Keratinocyte (primary cell): ENCODE data around the gene SND1. TPM values are rescaled to one million over a fixed set of nuclear protein-coding genes. Genes with fewer than 3 reads are reported as not detected.

ENCODE experiments used
- DNase-seq: peaks from one replicate; pipeline ENCODE4 v3.0.0-alpha.2; 2011; ENCODE audit warnings: low read depth, missing footprints, low spot score
- FAIRE-seq: peaks from 2 replicates; lab custom pipeline; 2011; peaks lifted over from hg19 to GRCh38; lab: Jason Lieb, UNC
- H2AFZ ChIP-seq: 2 replicates; pipeline ENCODE4 v1.6.0; 2012; ENCODE audit warnings: low read length, control low read depth, inconsistent platforms; ENCODE audit not compliant: control insufficient read depth
- H3K27ac ChIP-seq: 2 replicates; pipeline ENCODE4 v1.5.1; 2011; ENCODE audit warnings: low read length; ENCODE audit not compliant: control insufficient read depth, insufficient read depth
- H3K27me3 ChIP-seq: 3 replicates; pipeline ENCODE4 v1.6.0; 2011; ENCODE audit warnings: low read length; ENCODE audit not compliant: control insufficient read depth, insufficient read depth; ENCODE audit errors: extremely low read depth
- H3K36me3 ChIP-seq, 2 experiments: 2 replicates in 1 of 2; 3 replicates in 1 of 2; pipeline ENCODE4 v1.5.1; 2011; ENCODE audit warnings: low read length in 2 of 2, mild to moderate bottlenecking in 1 of 2; ENCODE audit not compliant: control insufficient read depth in 2 of 2, insufficient read depth in 2 of 2; ENCODE audit errors: extremely low read depth in 1 of 2
- H3K4me1 ChIP-seq: 3 replicates; pipeline ENCODE4 v1.5.1; 2011; ENCODE audit warnings: low read length; ENCODE audit not compliant: control insufficient read depth, insufficient read depth; ENCODE audit errors: extremely low read depth
- H3K4me2 ChIP-seq: 3 replicates; pipeline ENCODE4 v1.6.0; 2011; ENCODE audit warnings: low read depth, low read length; ENCODE audit not compliant: control insufficient read depth, insufficient read depth; ENCODE audit errors: extremely low read depth
- H3K4me3 ChIP-seq, 3 experiments: fragments of 200-600 bp in 1 of 3; sonication (generic) in 1 of 3; 2 replicates in 2 of 3; 3 replicates in 1 of 3; pipeline ENCODE4 v1.5.1; 2011 to 2016; ENCODE audit warnings: low read length in 3 of 3, mild to moderate bottlenecking in 3 of 3, control low read depth in 2 of 3, inconsistent platforms in 1 of 3, low read depth in 1 of 3, mixed read lengths in 1 of 3, mixed run types in 1 of 3, moderate library complexity in 1 of 3; ENCODE audit not compliant: control insufficient read depth in 2 of 3, insufficient read depth in 2 of 3; ENCODE audit errors: extremely low read depth in 1 of 3
- H3K79me2 ChIP-seq: 2 replicates; pipeline ENCODE4 v1.6.0; 2012; ENCODE audit warnings: low read length; ENCODE audit not compliant: control insufficient read depth, insufficient read depth
- H3K9ac ChIP-seq: 3 replicates; pipeline ENCODE4 v1.6.0; 2011; ENCODE audit warnings: low read length; ENCODE audit not compliant: control insufficient read depth, insufficient read depth; ENCODE audit errors: extremely low read depth
- H3K9me1 ChIP-seq: 3 replicates; pipeline ENCODE4 v1.6.0; 2011; ENCODE audit warnings: low read length; ENCODE audit not compliant: control insufficient read depth, insufficient read depth; ENCODE audit errors: extremely low read depth
- H3K9me3 ChIP-seq: 2 replicates; pipeline ENCODE4 v1.5.1; 2012; ENCODE audit warnings: low read depth, low read length; ENCODE audit not compliant: control insufficient read depth
- H4K20me1 ChIP-seq: 3 replicates; pipeline ENCODE4 v1.6.0; 2011; ENCODE audit warnings: low read length; ENCODE audit not compliant: control insufficient read depth, insufficient read depth; ENCODE audit errors: extremely low read depth
- EZH2 ChIP-seq: IDR thresholded peaks from one replicate; pipeline ENCODE4 v1.6.1; 2012; ENCODE audit warnings: inconsistent platforms, mild to moderate bottlenecking, low read length, moderate library complexity
- dilution Hi-C: fragments of 300-500 bp; cut with MboI; formaldehyde crosslinking; loops from one replicate; pipeline ENCODE4 v1.7.0; 2020; ENCODE audit warnings: low sequenced_read_pairs; ENCODE audit not compliant: extremely low pct_ligation_motif_present
- polyA plus RNA-seq, 5 experiments: library from polyadenylated mRNA; depleted of rRNA in 3 of 5; stranded (reverse) in 3 of 5; stranded (forward) in 1 of 5; unstranded in 1 of 5; fragments of >200 nt; gene quantifications; 1 replicate in 1 of 5; 2 replicates in 3 of 5; 3 replicates in 1 of 5; pipeline versions ENCODE4 v1.2.1 to v1.2.3, GENCODE V29; 2011 to 2012; ENCODE audit warnings: missing spikeins in 2 of 5, low read depth in 1 of 5, low replicate concordance in 1 of 5
- TF ChIP-seq, protein P1 (sequence below), 3 experiments: IDR thresholded peaks in 1 of 3; conservative IDR thresholded peaks in 1 of 3; optimal IDR thresholded peaks in 1 of 3; 2 replicates in 2 of 3; 3 replicates in 1 of 3; pipeline versions ENCODE3 to v1.5.1; 2011; ENCODE audit warnings: low read length in 3 of 3, mild to moderate bottlenecking in 3 of 3, moderate library complexity in 2 of 3, control low read depth in 1 of 3, inconsistent platforms in 1 of 3; ENCODE audit not compliant: insufficient read depth in 2 of 3; ENCODE audit errors: extremely low read depth in 1 of 3

SND1 gene
- polyA plus RNA-seq, 1 donor (not counting 4 experiments of a cell fraction or from before 2014, with no cell fraction given) = 140 TPM

DNA sequence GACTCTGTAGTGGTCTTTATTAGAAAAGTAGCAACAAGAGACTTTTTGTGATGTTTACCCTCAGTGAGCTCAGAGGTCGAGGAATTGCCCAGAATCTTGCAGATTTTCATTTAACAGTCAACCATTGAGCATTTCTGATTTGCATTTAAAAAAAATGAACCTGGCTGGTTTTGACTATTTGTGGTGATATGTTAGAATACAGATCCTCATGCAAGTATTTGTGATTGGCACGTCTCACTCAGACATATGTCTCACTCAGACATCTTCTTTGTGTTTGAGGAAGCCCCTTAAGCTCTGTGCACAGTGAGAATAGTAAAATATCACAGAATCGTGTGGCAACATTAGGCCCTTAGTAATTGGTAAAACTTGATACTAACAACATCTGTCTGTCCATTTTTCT lies 113.2 kb downstream of the SND1 start:
- no peak overlapping the region for H3K9ac ChIP-seq
- no peak overlapping the region for H3K4me3 ChIP-seq
- H3K4me1 ChIP-seq = no peaks in the 10 kb centered on the region
- H3K27ac ChIP-seq = no peak overlapping the region
- dilution Hi-C loops = no loop called here
- no peaks in the 10 kb centered on the region for H3K27me3 ChIP-seq
- no peak overlapping the region for H3K4me2 ChIP-seq
- TF ChIP-seq, protein P1, sequence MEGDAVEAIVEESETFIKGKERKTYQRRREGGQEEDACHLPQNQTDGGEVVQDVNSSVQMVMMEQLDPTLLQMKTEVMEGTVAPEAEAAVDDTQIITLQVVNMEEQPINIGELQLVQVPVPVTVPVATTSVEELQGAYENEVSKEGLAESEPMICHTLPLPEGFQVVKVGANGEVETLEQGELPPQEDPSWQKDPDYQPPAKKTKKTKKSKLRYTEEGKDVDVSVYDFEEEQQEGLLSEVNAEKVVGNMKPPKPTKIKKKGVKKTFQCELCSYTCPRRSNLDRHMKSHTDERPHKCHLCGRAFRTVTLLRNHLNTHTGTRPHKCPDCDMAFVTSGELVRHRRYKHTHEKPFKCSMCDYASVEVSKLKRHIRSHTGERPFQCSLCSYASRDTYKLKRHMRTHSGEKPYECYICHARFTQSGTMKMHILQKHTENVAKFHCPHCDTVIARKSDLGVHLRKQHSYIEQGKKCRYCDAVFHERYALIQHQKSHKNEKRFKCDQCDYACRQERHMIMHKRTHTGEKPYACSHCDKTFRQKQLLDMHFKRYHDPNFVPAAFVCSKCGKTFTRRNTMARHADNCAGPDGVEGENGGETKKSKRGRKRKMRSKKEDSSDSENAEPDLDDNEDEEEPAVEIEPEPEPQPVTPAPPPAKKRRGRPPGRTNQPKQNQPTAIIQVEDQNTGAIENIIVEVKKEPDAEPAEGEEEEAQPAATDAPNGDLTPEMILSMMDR (optimal IDR thresholded peaks at IDR 0.05 in 1 of 3, IDR thresholded peaks at IDR 0.05 in 1 of 3, conservative IDR thresholded peaks at IDR 0.05 in 1 of 3; ENCODE audit: extremely low read depth in 1 of 3, insufficient read depth in 2 of 3, low read length in 3 of 3) = no peak
- no peak for TF ChIP-seq EZH2
- FAIRE-seq (no peak), DNase-seq (no peak)
- H4K20me1 ChIP-seq = peaks cover 13% of the 10 kb centered on the region
- peaks cover 80% of the 10 kb centered on the region for H3K79me2 ChIP-seq
- H3K36me3 ChIP-seq = peaks cover 0 to 9% of the 10 kb centered on the region in 2 experiments
- no peak overlapping the region for H2AFZ ChIP-seq
- no peaks in the 10 kb centered on the region for H3K9me3 ChIP-seq
- H3K9me1 ChIP-seq = no peaks in the 10 kb centered on the region

- DNase-seq (no peak), FAIRE-seq (no peak)
- Histone ChIP-seq H3K4me1 (no peaks in the 10 kb centered on the region), H3K79me2 (peaks cover 77% of the 10 kb centered on the region), H4K20me1 (peaks cover 13% of the 10 kb centered on the region), H3K9me1 (no peaks in the 10 kb centered on the region), H3K9me3 (no peaks in the 10 kb centered on the region), H3K36me3 (peaks cover 0 to 9% of the 10 kb centered on the region in 2 experiments), H3K9ac (no peak overlapping the region), H3K4me2 (no peak overlapping the region), H3K27ac (no peak overlapping the region), H2AFZ (no peak overlapping the region), H3K27me3 (no peaks in the 10 kb centered on the region), H3K4me3 (no peak overlapping the region)
- dilution Hi-C loops = no loop called here
- TF ChIP-seq, protein P1 (optimal IDR thresholded peaks at IDR 0.05 in 1 of 3, IDR thresholded peaks at IDR 0.05 in 1 of 3, conservative IDR thresholded peaks at IDR 0.05 in 1 of 3; ENCODE audit: extremely low read depth in 1 of 3, insufficient read depth in 2 of 3, low read length in 3 of 3) = no peak
- TF ChIP-seq EZH2 = no peak
These were observed 115.0 kb downstream of the SND1 start for GRCh38 chr7:127766831-127767459.
